ENCODE data around the gene SCN8A.

Gene SCN8A

GRCh38 chr12:51777973-51778372 lies 186.9 kb downstream of the SCN8A start:
- Mint-ChIP-seq H3K36me3 (ENCODE audit: low read depth) (peaks cover 5% of the 10 kb centered on the region), H3K9me3 (peaks cover 5% of the 10 kb centered on the region), H3K27ac (no peak overlapping the region), H3K4me1 (peaks cover 6% of the 10 kb centered on the region), H3K4me3 (no peak overlapping the region), H3K27me3 (ENCODE audit: low read depth, poor library complexity) (peaks cover 13% of the 10 kb centered on the region)
- no peak for TF ChIP-seq CTCF (IDR thresholded peaks at IDR 0.05)
- DNase-seq, result no peak

GRCh38 chr12:51779876-51780275 lies 188.8 kb downstream of the SCN8A start:
- no peaks in the 10 kb centered on the region for H3K36me3 Mint-ChIP-seq (ENCODE audit: low read depth)
- TF ChIP-seq CTCF (IDR thresholded peaks at IDR 0.05), result no peak
- H3K9me3 Mint-ChIP-seq, result no peaks in the 10 kb centered on the region

GRCh38 chr12:51784688-51785087 lies 193.7 kb downstream of the SCN8A start:
- Mint-ChIP-seq H3K36me3 (ENCODE audit: low read depth) (no peaks in the 10 kb centered on the region), H3K27me3 (ENCODE audit: low read depth, poor library complexity) (peaks cover 5% of the 10 kb centered on the region), H3K9me3 (no peaks in the 10 kb centered on the region), H3K4me3 (no peak overlapping the region), H3K27ac (no peak overlapping the region), H3K4me1 (peaks cover 6% of the 10 kb centered on the region)
- no peak for TF ChIP-seq CTCF (IDR thresholded peaks at IDR 0.05)
- DNase-seq, result no peak

More at GRCh38 chr12:51779876-51780275, 188.8 kb downstream of the SCN8A start:
- no peak for DNase-seq
- H3K4me1 Mint-ChIP-seq, result peaks cover 6% of the 10 kb centered on the region
- H3K27me3 Mint-ChIP-seq (ENCODE audit: low read depth, poor library complexity), result peaks cover 13% of the 10 kb centered on the region
- no peak overlapping the region for H3K4me3 Mint-ChIP-seq
- no peak overlapping the region for H3K27ac Mint-ChIP-seq

GRCh38 chr12:51785906-51786305 lies 194.9 kb downstream of the SCN8A start:
- DNase-seq, result no peak
- H3K36me3 Mint-ChIP-seq (ENCODE audit: low read depth), result peaks cover 7% of the 10 kb centered on the region

GRCh38 chr12:51788876-51789275 lies 197.8 kb downstream of the SCN8A start:
- no peak overlapping the region for H3K27ac Mint-ChIP-seq
- no peaks in the 10 kb centered on the region for H3K4me1 Mint-ChIP-seq
- DNase-seq, result no peak
- H3K27me3 Mint-ChIP-seq (ENCODE audit: low read depth, poor library complexity), result peaks cover 4% of the 10 kb centered on the region
- peaks cover 16% of the 10 kb centered on the region for H3K36me3 Mint-ChIP-seq (ENCODE audit: low read depth)
- TF ChIP-seq CTCF (IDR thresholded peaks at IDR 0.05), result no peak
- no peaks in the 10 kb centered on the region for H3K9me3 Mint-ChIP-seq
- no peak overlapping the region for H3K4me3 Mint-ChIP-seq

More at GRCh38 chr12:51785906-51786305, 194.9 kb downstream of the SCN8A start:
- Mint-ChIP-seq H3K4me1 (no peaks in the 10 kb centered on the region), H3K27ac (no peak overlapping the region), H3K27me3 (ENCODE audit: low read depth, poor library complexity) (peaks cover 2% of the 10 kb centered on the region), H3K4me3 (no peak overlapping the region), H3K9me3 (no peaks in the 10 kb centered on the region)
- no peak for TF ChIP-seq CTCF (IDR thresholded peaks at IDR 0.05)

GRCh38 chr12:51792417-51792816 lies 201.4 kb downstream of the SCN8A start:
- Mint-ChIP-seq H3K27ac (no peak overlapping the region), H3K4me1 (no peaks in the 10 kb centered on the region), H3K4me3 (no peak overlapping the region), H3K36me3 (ENCODE audit: low read depth) (peaks cover 16% of the 10 kb centered on the region), H3K9me3 (no peaks in the 10 kb centered on the region), H3K27me3 (ENCODE audit: low read depth, poor library complexity) (peaks cover 4% of the 10 kb centered on the region)
- no peak for TF ChIP-seq CTCF (IDR thresholded peaks at IDR 0.05)
- no peak for DNase-seq

Measured in nephron progenitor cell (in vitro differentiated cells).